Measurements from ENCODE around the gene TMCC1. TPM values are rescaled to one million over a fixed set of nuclear protein-coding genes. Genes with fewer than 3 reads are reported as not detected.

Gene TMCC1
- total RNA-seq, 2 donors from 2014 or later: 20.0 to 21.7 TPM

DNA sequence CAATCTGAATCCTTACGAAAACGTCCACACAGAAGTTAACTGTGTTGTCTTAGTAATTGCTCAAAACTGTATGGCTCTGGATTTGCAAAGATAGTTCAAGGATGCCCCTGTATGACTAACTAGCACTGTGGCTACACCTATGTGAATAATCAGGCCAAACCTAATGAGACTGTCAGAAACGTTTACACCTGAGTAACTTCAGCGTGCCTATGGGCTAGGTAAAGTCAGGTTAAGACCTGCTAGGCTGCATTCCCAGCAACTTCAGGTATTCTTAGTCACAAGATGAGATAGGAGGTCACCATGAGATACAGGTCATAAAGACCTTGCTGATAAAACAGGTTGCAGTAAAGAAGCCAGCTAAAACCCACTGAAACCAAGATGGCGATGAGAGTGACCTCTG is 199.3 kb downstream of the TMCC1 start:
- Histone ChIP-seq H3K27me3 (no peaks in the 10 kb centered on the region), H3K4me3 (no peak overlapping the region), H3K36me3 (no peaks in the 10 kb centered on the region), H3K27ac (no peak overlapping the region), H3K9me3 (no peaks in the 10 kb centered on the region), H3K4me1 (peaks cover 0 to 5% of the 10 kb centered on the region in 2 donors)
- DNase-seq (ENCODE audit: low spot score): no peak
- TF ChIP-seq, protein P1, sequence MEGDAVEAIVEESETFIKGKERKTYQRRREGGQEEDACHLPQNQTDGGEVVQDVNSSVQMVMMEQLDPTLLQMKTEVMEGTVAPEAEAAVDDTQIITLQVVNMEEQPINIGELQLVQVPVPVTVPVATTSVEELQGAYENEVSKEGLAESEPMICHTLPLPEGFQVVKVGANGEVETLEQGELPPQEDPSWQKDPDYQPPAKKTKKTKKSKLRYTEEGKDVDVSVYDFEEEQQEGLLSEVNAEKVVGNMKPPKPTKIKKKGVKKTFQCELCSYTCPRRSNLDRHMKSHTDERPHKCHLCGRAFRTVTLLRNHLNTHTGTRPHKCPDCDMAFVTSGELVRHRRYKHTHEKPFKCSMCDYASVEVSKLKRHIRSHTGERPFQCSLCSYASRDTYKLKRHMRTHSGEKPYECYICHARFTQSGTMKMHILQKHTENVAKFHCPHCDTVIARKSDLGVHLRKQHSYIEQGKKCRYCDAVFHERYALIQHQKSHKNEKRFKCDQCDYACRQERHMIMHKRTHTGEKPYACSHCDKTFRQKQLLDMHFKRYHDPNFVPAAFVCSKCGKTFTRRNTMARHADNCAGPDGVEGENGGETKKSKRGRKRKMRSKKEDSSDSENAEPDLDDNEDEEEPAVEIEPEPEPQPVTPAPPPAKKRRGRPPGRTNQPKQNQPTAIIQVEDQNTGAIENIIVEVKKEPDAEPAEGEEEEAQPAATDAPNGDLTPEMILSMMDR (IDR thresholded peaks at IDR 0.05): no peak

DNA sequence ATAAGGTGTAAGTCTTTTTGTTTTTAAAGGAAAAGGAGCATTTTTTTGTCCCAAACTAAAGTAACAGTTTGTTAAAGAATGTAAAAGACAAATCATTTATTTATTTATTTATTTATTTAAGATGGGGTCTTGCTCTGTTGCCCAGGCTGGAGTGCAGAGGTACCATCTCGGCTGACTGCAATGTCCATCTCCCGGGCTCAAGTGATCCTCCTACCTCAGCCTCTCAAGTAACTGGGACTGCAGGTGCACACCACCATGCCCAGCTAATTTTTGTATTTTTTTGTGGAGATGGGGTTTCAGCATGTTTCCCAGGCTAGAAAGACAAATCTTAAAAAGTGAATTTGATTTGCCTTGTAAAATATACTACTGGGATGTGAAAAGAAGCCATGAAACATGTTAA is 200.8 kb downstream of the TMCC1 start:
- no peak for DNase-seq (ENCODE audit: low spot score)
- Histone ChIP-seq H3K4me3 (no peak overlapping the region), H3K27ac (no peak overlapping the region), H3K36me3 (no peaks in the 10 kb centered on the region), H3K27me3 (no peaks in the 10 kb centered on the region), H3K9me3 (no peaks in the 10 kb centered on the region), H3K4me1 (peaks cover 0 to 18% of the 10 kb centered on the region in 2 donors)
- TF ChIP-seq, protein P1 (IDR thresholded peaks at IDR 0.05): no peak

DNA sequence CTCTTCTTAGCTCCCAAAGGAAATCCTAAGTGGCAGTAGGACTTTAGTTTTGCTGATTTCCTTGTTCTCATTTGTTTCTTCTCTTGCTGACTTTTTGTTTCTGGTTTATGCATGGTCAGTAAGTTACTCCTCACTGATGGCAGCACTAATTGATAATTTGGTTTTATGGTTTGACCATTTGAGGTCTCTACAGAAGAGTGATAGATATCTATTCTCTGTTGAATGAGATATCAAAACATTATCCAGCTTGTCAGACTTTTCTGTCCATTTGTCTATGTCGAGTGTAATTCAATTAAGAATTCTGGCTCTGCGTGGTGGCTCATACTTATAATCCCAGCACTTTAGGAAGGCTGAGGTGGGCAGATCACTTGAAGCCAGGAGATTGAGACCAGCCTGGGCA is 202.5 kb downstream of the TMCC1 start:
- peaks cover 0 to 34% of the 10 kb centered on the region in 2 donors for H3K4me1 ChIP-seq
- H3K27me3 ChIP-seq: no peaks in the 10 kb centered on the region
- no peak overlapping the region for H3K4me3 ChIP-seq
- H3K9me3 ChIP-seq: no peaks in the 10 kb centered on the region
- H3K27ac ChIP-seq: no peak overlapping the region
- no peaks in the 10 kb centered on the region for H3K36me3 ChIP-seq
- no peak for DNase-seq (ENCODE audit: low spot score)
- TF ChIP-seq, protein P1 (IDR thresholded peaks at IDR 0.05): no peak

DNA sequence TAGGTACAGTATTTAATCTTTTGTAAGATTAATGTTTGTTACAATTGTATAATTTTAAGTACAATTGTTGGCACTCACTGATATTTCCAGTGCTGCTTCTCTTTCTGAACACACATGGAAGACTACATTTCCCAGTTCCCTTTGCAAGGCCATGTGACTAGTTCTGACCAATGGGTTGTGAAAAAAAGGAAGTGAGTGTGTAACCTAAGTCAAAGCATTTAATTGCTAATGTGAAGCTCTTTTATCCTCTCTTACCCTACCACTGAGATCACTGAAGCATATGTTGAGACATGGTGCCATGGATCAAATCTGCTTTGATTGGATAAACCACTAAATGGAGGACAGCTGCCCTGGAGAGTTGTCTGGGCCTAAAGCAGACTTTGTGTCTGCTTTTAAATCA is 203.1 kb downstream of the TMCC1 start:
- Histone ChIP-seq H3K27me3 (no peaks in the 10 kb centered on the region), H3K9me3 (no peaks in the 10 kb centered on the region), H3K4me1 (peaks cover 0 to 34% of the 10 kb centered on the region in 2 donors), H3K27ac (no peak overlapping the region), H3K4me3 (no peak overlapping the region), H3K36me3 (no peaks in the 10 kb centered on the region)
- TF ChIP-seq, protein P1 (IDR thresholded peaks at IDR 0.05): no peak
- DNase-seq (ENCODE audit: low spot score): no peak

DNA sequence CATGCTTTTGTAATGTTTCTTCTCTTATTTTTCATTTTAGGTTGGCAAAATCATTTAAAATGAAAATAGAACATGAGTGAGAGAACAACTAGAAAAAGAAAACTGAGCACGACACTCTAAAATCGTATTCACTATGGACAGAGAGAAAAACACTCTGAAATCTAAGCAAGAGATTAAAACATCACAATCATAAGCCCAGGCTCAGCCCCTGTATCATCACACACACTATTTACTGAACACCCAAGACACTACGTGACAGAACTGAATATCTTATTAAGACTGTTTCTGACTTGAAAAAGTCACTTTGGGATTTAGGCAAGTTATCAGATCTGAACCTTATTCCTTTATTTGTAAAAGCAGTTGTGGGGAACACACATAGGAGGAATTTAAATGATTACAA is 204.5 kb downstream of the TMCC1 start:
- H3K4me3 ChIP-seq: no peak overlapping the region
- no peak for DNase-seq (ENCODE audit: low spot score)
- no peaks in the 10 kb centered on the region for H3K27me3 ChIP-seq
- TF ChIP-seq, protein P1 (IDR thresholded peaks at IDR 0.05): no peak
- peak overlapping the region; percentile 68 to 81 for H3K27ac ChIP-seq
- H3K9me3 ChIP-seq: no peaks in the 10 kb centered on the region
- peaks cover 0 to 39% of the 10 kb centered on the region in 2 donors for H3K4me1 ChIP-seq
- no peaks in the 10 kb centered on the region for H3K36me3 ChIP-seq

DNA sequence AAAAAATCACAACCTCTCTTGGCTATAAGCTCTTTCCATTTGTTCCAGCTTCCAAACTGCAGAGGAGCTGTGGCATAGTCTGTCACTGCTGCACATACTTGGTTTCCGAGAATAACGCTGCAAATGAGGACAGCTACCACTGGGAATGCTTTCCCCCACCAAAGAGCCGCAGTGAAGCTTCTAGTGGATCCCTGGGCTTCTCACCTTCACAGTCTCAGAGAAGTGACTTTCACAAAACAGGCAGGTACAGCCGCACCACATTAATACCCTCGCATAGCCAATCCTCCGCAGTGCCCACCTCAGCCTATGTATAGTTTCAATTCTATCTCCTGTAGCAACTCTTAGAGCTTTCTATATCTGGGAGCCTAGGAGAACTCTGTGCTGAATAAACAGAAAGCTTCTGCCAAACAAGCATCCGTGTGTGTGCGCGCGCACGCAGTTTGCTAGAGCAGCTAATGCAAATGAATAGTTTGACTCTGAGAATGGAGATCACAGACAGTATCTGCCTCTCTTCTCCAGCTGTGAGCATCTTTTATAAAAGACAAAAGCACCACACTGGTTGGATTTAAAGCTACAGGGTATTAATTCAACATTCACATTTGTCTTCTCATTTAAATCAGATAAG is 205.1 kb downstream of the TMCC1 start:
- no peaks in the 10 kb centered on the region for H3K9me3 ChIP-seq
- no peaks in the 10 kb centered on the region for H3K27me3 ChIP-seq
- TF ChIP-seq, protein P1 (IDR thresholded peaks at IDR 0.05): no peak
- H3K27ac ChIP-seq: peak overlapping the region; percentile 68 to 81
- H3K36me3 ChIP-seq: no peaks in the 10 kb centered on the region
- peak overlapping the region; percentile 23 to 47 for H3K4me3 ChIP-seq
- peak; percentile 88 for DNase-seq (ENCODE audit: low spot score)
- peaks cover 0 to 39% of the 10 kb centered on the region in 2 donors for H3K4me1 ChIP-seq
